ENCODE results near the gene FICD. TPM values are rescaled to one million over a fixed set of nuclear protein-coding genes. Genes with fewer than 3 reads are reported as not detected.

FICD gene
- total and polyA plus RNA-seq, 9 of the 15 experiments (the other 6 are each of a cell fraction or from before 2014, with no cell fraction given) = 0.88 to 4.5 (median 1.9) TPM

- Histone ChIP-seq H3K4me3 (no peak overlapping the region), H3K9me3 (replicated peaks; ENCODE audit: control insufficient read depth, insufficient read depth, low read depth, low read length) (peaks cover 2% of the 10 kb centered on the region; the same call in 1 of the 2 replicates), H4K20me1 (replicated peaks; ENCODE audit: control insufficient read depth, insufficient read depth, low read length) (no peaks in the 10 kb centered on the region), H3K4me1 (replicated peaks in 1 of 2; ENCODE audit: control insufficient read depth in 2 of 2, insufficient read depth in 2 of 2, low read length in 2 of 2) (no peaks in the 10 kb centered on the region; a peak in 1 of 5 replicates), H3K9ac (ENCODE audit: insufficient read depth in 1 of 2, low read depth in 2 of 2, low read length in 2 of 2) (no peak overlapping the region), H2AFZ (ENCODE audit: low read depth, low read length) (no peak overlapping the region), H3K36me3 (ENCODE audit: control insufficient read depth, insufficient read depth, low read length) (no peaks in the 10 kb centered on the region), H3K79me2 (ENCODE audit: control insufficient read depth, insufficient read depth, low read length) (no peaks in the 10 kb centered on the region), H3K27ac (ENCODE audit: extremely low read depth, low read depth, low read length) (no peak overlapping the region), H3K27me3 (ENCODE audit: control insufficient read depth in 2 of 2, insufficient read depth in 2 of 2, low read length in 2 of 2) (peaks cover 16 to 35% of the 10 kb centered on the region in 2 experiments), H3K9me1 (ENCODE audit: control insufficient read depth, insufficient read depth, low read length) (no peaks in the 10 kb centered on the region), H3K4me2 (ENCODE audit: insufficient read depth, low read length) (no peak overlapping the region)
- TF ChIP-seq CXXC5 (CRISPR knock-in tag; IDR thresholded peaks at IDR 0.05) (no peak), FIP1L1 (IDR thresholded peaks at IDR 0.05; ENCODE audit: low read depth, low read length, poor library complexity, severe bottlenecking) (no peak), POU5F1 (IDR thresholded peaks at IDR 0.05; ENCODE audit: borderline replicate concordance, low read depth, low read length, partially characterized antibody) (no peak), ZNF431 (CRISPR knock-in tag; IDR thresholded peaks at IDR 0.05) (no peak), ZNF695 (CRISPR knock-in tag; IDR thresholded peaks at IDR 0.05) (no peak), DEAF1 (CRISPR knock-in tag; IDR thresholded peaks at IDR 0.05) (no peak), POLR2AphosphoS2 (IDR thresholded peaks at IDR 0.05; ENCODE audit: low read length) (no peak), PHTF2 (CRISPR knock-in tag; IDR thresholded peaks at IDR 0.05) (no peak), ZBTB5 (IDR thresholded peaks at IDR 0.05) (no peak)
- FAIRE-seq = no peak
- intact Hi-C loops (cut with micrococcal nuclease) = loop anchor here (10.0 kb wide), 2 partner anchors 263 to 403 kb away; no protein-coding TSS in a partner anchor
- no peak for ATAC-seq
- CTCF ChIA-PET (ENCODE audit: low intra/inter-chr PET ratio) = no interaction called here
- POLR2A ChIA-PET = interaction anchor here (0.7 to 1.1 kb wide), 2 partner anchors 32 to 407 kb away, joined by 3 to 7 read pairs; no protein-coding TSS in a partner anchor
- in situ Hi-C loops (cut with MboI) = no loop called here
- DNase-seq (ENCODE audit: extremely low read depth in 1 of 4, low spot score in 3 of 4) = no peak
- 6% methylated on average over 11 of the region's 11 CpGs for WGBS (ENCODE audit: insufficient coverage, low coverage, missing lambda C conversion rate)
- BruUV-seq (replicated peaks) = no TSS peak
Observed at GRCh38 chr12:108498136-108498535, 16.9 kb upstream of the FICD start.

Measured in K562 (cell line).